Esophagus squamous epithelium (tissue), 5 donors: ENCODE results near the gene NONO. TPM values are rescaled to one million over a fixed set of nuclear protein-coding genes. Genes with fewer than 3 reads are reported as not detected.
A peak's percentile ranks its signal among the peaks of the same experiment; 100 is the strongest.

Source experiments
- DNase-seq: peaks from one replicate; lab custom pipeline; 2025; lab: John Stamatoyannopoulos, UW
- H3K27ac ChIP-seq, 4 donors: fragments of 200-600 bp; sonication (generic); one replicate each; pipeline ENCODE4 v1.5.1; 2016 to 2019; ENCODE audit warnings: mild to moderate bottlenecking in 1 of 4
- H3K27me3 ChIP-seq, 4 donors: fragments of 200-600 bp; sonication (generic); 1 replicate in 3 of 4; 2 replicates in 1 of 4; pipeline versions ENCODE4 v1.5.1 to v1.6.0; 2017 to 2021; ENCODE audit warnings: antibody characterized with exemption in 1 of 4
- H3K36me3 ChIP-seq, 3 donors: fragments of 200-600 bp; sonication (generic); one replicate each; pipeline ENCODE4 v1.5.1; 2016 to 2019
- H3K4me1 ChIP-seq, 3 donors: fragments of 200-600 bp; sonication (generic); one replicate each; pipeline ENCODE4 v1.5.1; 2017 to 2019
- H3K4me3 ChIP-seq, 4 donors: fragments of 200-600 bp; sonication (generic); 1 replicate in 3 of 4; 2 replicates in 1 of 4; pipeline ENCODE4 v1.5.1; 2016 to 2019; ENCODE audit warnings: mild to moderate bottlenecking in 2 of 4, moderate library complexity in 1 of 4
- H3K9me3 ChIP-seq, 3 donors: fragments of 200-600 bp; sonication (generic); one replicate each; pipeline ENCODE4 v1.5.1; 2016 to 2019
- CTCF ChIP-seq, 6 experiments: fragments of 450-650 bp in 4 of 6; fragments of 200-600 bp in 2 of 6; sonication (generic) in 2 of 6; IDR thresholded peaks; one replicate each; pipeline ENCODE4 v1.5.1; 2016 to 2019; ENCODE audit warnings: antibody characterized with exemption in 6 of 6, mild to moderate bottlenecking in 4 of 6, moderate library complexity in 4 of 6
- POLR2A ChIP-seq, 4 donors: fragments of 450-650 bp; IDR thresholded peaks; one replicate each; pipeline ENCODE4 v1.6.1; 2017; ENCODE audit warnings: antibody characterized with exemption in 4 of 4, mild to moderate bottlenecking in 4 of 4, moderate library complexity in 3 of 4
- WGBS, 2 donors: methylation state at CpG; one replicate each; pipeline ENCODE4 v1.1.5; 2018; 5-methylcytosine and 5-hydroxymethylcytosine counted together
- intact Hi-C: fragments of 100-400 bp; cut with DNase I; formaldehyde crosslinking; loops from one replicate; pipeline ENCODE4 v1.15.0; 2022
- total RNA-seq, 4 donors: library from RNA; depleted of rRNA; stranded (reverse); fragments of >200 nt; gene quantifications; one replicate each; pipeline ENCODE4 v1.1.0, GENCODE V29; 2016
- donor health status: DM: yes; HTN: yes; CAD: no.

NONO gene
- 100 to 1,000 TPM; 126 to 227 (median 187) TPM for total RNA-seq

GRCh38 chrX:71283403-71284143 lies at the start of gene NONO:
TSS of gene NONO (plus strand) at chrX:71283635. CDS start at chrX:71290638, 7,003 bp downstream.
- H3K36me3 ChIP-seq, result no peaks in the 10 kb centered on the region
- peaks cover 0 to 38% (median 0%) of the 10 kb centered on the region in 3 donors for H3K4me1 ChIP-seq
- H3K9me3 ChIP-seq, result no peaks in the 10 kb centered on the region
- DNase-seq, result peak; percentile 45
- H3K4me3 ChIP-seq, result peak within 1 kb of the TSS; percentile 61 to 72 (median 66)
- TF ChIP-seq CTCF (IDR thresholded peaks at IDR 0.05) (no peak), POLR2A (IDR thresholded peaks at IDR 0.05) (peak in 1 of 4 donors; percentile 81)
- no peaks in the 10 kb centered on the region for H3K27me3 ChIP-seq
- intact Hi-C loops, result no loop called here
- 2 to 21% methylated on average over 9 to 21 of the region's 57 CpGs for WGBS, 2 donors
- H3K27ac ChIP-seq, result peak within 1 kb of the TSS; percentile 87 to 95 (median 91)

GRCh38 chrX:71235482-71235881 lies 48.0 kb upstream of the NONO start:
- Histone ChIP-seq H3K27ac (no peak overlapping the region), H3K4me1 (no peaks in the 10 kb centered on the region), H3K4me3 (no peak overlapping the region), H3K9me3 (no peaks in the 10 kb centered on the region), H3K36me3 (peaks cover 0 to 9% (median 0%) of the 10 kb centered on the region in 3 donors), H3K27me3 (no peaks in the 10 kb centered on the region)
- TF ChIP-seq POLR2A (IDR thresholded peaks at IDR 0.05) (no peak), CTCF (IDR thresholded peaks at IDR 0.05) (no peak)
- intact Hi-C loops, result no loop called here
- 50 to 58% methylated on average over 3 of the region's 3 CpGs for WGBS, 2 donors
- no peak for DNase-seq

DNA sequence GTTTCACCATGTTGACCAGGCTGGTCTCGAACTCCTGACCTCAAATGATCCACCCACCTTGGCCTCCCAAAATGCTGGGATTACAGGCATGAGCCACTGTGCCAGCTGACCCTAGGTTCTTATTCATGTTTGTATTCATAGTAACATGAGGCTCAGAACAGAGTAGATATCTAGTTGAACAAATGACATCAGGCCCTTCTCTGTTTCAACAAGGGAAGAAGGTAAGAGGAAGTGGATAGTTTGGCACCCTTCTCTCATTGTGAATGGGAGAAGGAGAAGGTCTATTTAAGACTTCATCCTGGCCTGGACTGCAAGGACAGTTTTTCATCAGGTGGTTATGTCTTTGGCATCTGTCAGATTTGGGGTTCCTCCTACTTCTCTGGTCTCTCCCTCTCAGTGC lies 46.6 kb upstream of the NONO start:
- no peak overlapping the region for H3K4me3 ChIP-seq
- no peak overlapping the region for H3K27ac ChIP-seq
- TF ChIP-seq POLR2A (IDR thresholded peaks at IDR 0.05) (no peak), CTCF (IDR thresholded peaks at IDR 0.05) (no peak)
- H3K9me3 ChIP-seq, result no peaks in the 10 kb centered on the region
- no peaks in the 10 kb centered on the region for H3K27me3 ChIP-seq
- no peak for DNase-seq
- WGBS, 2 donors, result no CpG with 5 or more reads among the region's 1 CpG
- no peaks in the 10 kb centered on the region for H3K4me1 ChIP-seq
- intact Hi-C loops, result no loop called here
- H3K36me3 ChIP-seq, result peaks cover 0 to 23% (median 0%) of the 10 kb centered on the region in 3 donors

GRCh38 chrX:71239781-71240180 lies 43.7 kb upstream of the NONO start:
- DNase-seq, result no peak
- H3K9me3 ChIP-seq, result no peaks in the 10 kb centered on the region
- H3K27ac ChIP-seq, result no peak overlapping the region
- no peaks in the 10 kb centered on the region for H3K4me1 ChIP-seq
- H3K27me3 ChIP-seq, result no peaks in the 10 kb centered on the region
- intact Hi-C loops, result no loop called here
- 83 to 89% methylated on average over 3 of the region's 3 CpGs for WGBS, 2 donors
- H3K36me3 ChIP-seq, result peaks cover 0 to 52% (median 5%) of the 10 kb centered on the region in 3 donors
- H3K4me3 ChIP-seq, result no peak overlapping the region
- no peak for TF ChIP-seq POLR2A (IDR thresholded peaks at IDR 0.05)
- no peak for TF ChIP-seq CTCF (IDR thresholded peaks at IDR 0.05)

DNA sequence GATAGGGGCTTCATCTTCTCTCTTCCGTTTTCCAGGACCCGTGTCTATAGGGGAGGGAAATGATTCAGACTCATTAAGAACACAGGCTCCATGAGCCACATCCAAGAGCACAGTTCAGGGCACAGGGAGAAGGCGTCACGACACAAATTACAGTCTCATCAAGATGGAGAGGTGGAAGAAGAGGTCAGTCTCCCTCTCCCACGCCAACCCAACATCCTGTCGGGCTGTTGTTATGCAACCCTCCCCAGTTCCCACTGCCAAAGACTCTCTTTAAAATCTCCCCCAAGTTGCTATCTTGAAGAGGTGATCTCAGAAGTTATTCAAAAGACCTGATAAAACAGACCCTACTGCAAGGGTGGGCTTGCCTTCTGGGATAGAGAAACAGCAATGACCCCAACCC lies 42.1 kb upstream of the NONO start:
- H3K9me3 ChIP-seq, result no peaks in the 10 kb centered on the region
- no peak overlapping the region for H3K27ac ChIP-seq
- H3K4me1 ChIP-seq, result peaks cover 0 to 7% (median 0%) of the 10 kb centered on the region in 3 donors
- intact Hi-C loops, result no loop called here
- H3K27me3 ChIP-seq, result no peaks in the 10 kb centered on the region
- H3K36me3 ChIP-seq, result peaks cover 0 to 68% (median 5%) of the 10 kb centered on the region in 3 donors
- TF ChIP-seq CTCF (IDR thresholded peaks at IDR 0.05) (no peak), POLR2A (IDR thresholded peaks at IDR 0.05) (no peak)
- no peak overlapping the region for H3K4me3 ChIP-seq
- DNase-seq, result no peak
- WGBS, 2 donors, result 71 to 80% methylated on average over 1 to 5 of the region's 6 CpGs
